Colon (tissue), 2 donors: ENCODE data around the gene CDH22.

Source experiments
- FAIRE-seq: peaks from 2 replicates; lab custom pipeline; 2012; peaks lifted over from hg19 to GRCh38; lab: Jason Lieb, UNC
- donor health status: control.
- donor health status: control.

CDH22 gene

DNA sequence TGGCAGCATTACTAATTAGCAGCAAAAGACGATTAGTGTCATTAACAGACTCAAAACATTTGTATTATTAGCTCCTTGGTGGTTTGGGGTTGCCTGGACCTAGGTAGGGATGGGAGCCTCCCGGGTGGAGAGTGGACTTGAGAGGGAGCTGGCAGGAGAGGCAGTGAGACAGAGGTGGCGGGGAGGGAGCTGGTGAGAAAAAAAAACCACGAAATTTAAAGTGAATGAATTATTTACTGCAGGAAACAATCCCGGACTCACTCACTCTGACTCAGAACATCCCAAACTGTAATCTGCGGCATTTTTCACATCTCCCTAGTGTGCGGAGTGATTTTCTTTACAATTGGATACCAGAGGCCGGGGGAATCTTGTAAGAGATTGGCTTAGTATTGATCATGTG is 14.3 kb upstream of the CDH22 start:
- FAIRE-seq: no peak

DNA sequence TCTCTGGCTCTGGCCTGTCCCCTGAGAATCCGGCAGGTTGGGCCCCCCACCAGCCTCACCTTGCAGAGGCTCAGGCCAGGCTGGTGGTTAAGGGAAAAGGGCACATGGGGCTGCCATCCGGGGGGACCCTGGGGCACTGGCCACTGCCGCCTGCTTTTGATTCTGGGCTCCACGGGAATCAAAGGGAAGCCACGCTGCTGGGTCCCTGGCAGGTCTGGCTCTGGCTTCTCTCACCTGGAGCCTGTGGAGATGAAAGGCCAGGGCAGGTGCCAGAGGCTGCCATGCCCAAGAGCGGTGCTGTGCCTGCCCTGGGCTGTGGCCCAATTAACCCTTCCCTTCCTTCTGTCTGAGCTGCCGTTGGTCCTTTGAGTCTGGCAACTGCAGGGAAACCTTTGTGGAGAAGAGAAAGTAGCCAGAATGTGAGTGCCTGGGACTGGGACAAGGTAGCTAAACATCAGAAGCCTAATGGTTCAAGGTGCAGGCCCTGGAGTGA is 9.4 kb upstream of the CDH22 start:
- FAIRE-seq: no peak

DNA sequence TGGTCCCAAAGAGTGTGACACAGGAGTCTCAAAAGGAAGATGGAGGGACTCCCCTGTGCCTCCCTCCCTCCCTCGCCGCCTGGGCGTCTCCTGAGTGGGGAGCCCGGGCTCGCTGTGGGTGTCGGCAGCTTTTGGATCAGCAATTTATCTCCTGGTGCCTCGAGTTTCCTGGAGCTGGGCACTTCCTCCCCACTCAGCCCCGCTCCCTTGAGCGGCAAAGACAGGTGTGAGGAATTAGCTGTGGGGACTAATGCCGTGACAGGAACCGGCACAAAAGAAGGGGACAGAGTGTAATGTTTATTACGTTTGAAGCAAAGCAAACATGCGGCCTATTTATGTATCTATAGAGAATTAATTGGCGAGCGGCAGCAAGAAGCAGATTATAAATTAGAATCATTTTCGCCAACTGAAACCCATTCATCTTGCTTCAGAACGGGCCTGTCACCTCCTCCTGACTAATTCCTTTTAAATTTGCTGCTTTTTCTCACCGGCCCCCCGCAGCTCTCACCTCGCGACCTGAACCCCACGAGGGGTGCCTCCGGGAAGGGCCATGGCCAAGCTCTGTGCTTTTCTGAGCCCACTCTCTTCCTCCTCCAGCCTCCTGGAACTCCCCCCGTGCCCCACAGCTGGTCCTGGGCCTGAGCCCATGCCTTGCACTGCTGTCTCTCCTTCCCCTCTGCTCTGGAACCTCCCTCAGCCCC is 8.8 kb upstream of the CDH22 start:
- no peak for FAIRE-seq

DNA sequence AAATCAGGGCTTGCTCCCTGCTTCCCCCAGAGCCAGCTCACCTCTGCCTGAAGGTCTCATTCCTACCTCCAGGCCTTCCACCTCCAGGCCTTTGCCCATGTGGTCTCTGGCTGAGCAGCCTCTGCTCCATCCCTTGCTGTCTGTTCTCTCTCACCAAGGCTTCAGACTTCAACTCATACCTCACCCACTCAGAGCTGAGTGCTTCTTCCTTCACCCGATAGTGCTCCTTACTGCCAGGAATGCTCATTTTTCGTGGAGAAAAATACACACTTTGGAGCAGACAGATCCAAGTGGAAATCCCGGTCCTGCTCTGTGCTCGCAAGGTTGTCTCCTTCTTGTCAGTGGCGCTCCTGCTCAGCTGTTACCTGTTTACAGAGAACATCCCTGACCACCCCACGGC is 7.0 kb upstream of the CDH22 start:
- no peak for FAIRE-seq

DNA sequence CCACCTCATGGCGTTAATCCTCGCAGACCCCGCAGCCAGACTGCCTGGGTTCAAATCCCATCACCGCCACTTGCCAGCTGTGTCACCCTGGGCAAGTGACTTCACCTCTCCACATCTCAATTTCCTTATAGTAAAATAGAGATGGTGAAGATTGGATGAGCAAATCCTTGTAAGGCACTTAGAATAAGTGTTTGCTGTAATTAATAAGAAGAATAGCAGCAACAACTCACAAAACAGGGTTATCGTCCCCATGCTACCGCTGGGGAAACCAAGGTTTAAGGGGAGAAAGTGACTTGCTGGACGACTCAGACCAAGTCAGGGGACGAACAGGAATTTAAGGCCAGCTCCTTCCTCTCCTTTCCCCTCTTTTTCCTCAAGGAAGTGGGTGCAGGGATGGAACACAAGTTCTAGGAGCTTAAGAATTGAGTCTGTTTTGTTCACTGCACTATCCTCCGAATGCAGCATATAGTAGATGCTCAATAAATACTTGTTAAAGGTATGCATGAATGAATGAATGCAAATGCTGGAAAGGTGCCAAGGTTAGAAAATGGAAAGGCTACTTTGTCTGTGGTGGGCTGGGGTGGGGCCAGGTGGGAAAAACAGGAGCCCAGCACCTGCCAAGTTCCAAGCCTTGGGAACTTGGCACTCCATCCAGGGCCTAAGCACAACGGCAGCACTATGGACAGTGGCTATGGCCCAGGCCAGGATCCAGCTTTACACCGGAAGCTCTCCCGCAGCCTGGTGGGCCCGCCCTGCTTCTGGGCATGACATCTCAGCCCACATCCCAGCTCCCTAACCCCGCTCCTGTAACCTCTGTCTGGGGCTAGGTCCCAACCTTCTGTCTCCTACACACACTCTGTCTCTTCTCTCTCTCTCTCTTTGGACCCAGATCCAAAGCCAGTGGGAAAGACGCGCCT is 4.9 kb upstream of the CDH22 start:
- FAIRE-seq: no peak

DNA sequence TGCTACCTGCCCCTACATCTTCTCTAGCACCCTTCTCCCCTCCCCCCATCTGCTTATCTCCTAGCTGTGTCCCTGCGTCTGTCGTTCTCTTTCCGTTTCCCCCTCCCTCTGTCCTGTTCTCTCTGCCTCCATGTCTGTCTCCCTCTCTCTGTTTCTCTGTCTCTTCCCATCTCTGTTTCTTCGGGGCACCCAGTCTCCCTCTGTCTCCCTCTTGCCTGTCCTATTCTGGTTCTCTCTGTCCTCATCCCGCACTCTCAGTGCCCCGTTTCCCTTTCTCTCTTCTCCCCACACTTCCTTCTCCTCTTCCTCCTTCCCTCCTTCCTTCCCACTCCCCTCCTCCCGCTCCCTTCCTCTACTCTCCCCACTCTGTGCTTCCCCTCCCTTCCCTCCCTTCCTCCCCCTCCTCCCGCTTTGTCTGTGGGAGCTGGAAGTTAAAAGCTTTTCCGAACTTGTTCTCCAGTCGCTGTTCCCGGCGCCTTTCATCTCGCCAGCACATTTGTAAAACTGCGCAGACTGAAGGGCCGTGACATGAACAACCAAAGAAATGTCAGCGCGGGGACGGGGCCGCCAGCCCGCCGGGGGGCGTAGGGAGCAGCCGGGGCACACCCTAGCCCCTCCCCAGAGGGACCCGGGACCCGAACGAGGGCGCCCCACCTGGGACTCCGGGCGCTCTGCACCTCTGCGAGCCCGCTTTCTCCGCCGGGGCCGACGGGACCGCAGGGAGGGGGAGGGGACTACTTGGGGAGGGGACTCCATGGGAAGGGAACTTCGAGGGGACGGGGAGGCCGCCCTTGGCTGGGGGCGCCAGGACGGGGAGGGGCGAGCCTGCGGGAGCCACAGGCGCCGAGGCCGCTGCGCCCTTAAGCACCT is 4.0 kb upstream of the CDH22 start:
- FAIRE-seq: no peak

DNA sequence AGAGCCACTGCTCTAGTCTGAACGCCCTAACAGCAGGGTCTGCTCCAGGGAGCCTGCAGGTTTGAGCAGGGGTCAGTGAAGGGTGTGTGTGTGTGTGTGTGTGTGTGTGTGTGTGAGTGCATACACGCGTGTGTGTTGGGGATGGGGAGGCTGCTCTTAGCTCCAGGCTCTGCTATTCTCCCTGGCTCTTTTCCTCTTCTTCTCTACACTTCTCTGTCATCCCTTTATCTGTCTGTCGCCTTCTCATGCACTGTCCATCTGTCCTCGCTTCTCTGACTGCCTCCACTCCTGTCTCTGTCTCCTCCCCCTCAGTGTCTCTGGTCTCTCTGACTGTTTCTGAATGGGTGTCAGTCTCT is 3.4 kb upstream of the CDH22 start:
- FAIRE-seq: no peak

DNA sequence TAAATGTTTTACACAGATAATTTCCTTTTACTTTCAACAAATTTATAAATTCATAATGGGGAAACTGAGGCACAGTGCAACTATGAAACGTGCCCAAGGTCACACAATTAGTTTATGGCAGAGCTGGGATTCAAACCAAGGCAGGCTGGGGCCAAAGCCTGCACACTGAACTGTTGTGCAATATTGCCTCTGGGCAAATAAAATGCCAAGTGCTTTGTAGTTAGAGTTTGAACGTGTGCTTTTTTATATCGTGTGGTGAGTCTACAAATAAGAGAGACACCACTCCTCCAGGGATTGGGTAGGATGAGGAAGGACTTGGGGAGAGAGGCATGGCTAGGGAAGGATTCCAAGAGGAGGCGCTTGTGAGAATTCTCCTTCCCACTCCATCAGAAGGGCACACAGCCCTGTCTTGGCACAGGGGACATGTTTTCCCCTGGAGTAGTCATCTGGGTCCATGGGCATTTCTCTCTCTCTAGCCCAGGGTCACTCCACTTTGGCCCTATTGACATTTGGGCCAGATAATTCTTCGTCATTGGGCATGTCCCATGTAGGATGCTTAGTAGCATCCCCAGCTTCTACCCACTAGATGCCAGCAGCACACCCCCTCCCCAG is 2.8 kb upstream of the CDH22 start:
- no peak for FAIRE-seq

DNA sequence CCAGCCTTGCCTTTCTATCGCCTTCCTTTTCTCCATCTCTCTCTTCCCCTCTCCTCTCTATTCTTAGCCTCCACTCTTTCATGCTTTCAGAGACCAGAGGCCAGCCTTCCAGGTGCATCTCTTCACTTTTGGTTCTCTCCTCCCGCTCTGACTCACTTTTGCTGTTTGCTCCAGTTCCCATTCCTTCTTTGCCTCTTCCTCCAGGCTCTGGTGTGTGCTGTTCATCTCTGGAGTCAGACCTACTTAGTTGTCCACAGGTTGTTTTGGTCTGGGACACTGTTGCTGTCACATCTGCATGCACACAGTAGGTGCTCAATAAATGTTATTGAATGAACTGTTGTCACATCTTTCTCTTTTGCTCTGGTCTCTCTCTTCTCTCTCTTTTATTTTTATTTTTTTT is 1.6 kb upstream of the CDH22 start:
- no peak for FAIRE-seq

DNA sequence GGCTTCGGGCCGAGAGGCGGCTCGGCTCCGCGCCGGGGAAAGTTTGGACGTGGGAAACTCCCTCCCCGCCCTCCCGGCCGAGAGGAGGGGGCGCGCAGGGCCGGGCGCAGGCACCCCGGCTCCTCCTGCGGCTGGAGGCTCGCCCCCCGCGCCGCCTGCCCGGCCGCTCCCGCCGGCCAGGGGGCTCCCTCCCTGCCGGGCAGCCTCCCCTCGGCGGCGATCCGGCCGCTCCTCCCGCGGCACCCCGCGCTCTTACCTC is 370 bp downstream of the CDH22 start:
- FAIRE-seq: no peak

DNA sequence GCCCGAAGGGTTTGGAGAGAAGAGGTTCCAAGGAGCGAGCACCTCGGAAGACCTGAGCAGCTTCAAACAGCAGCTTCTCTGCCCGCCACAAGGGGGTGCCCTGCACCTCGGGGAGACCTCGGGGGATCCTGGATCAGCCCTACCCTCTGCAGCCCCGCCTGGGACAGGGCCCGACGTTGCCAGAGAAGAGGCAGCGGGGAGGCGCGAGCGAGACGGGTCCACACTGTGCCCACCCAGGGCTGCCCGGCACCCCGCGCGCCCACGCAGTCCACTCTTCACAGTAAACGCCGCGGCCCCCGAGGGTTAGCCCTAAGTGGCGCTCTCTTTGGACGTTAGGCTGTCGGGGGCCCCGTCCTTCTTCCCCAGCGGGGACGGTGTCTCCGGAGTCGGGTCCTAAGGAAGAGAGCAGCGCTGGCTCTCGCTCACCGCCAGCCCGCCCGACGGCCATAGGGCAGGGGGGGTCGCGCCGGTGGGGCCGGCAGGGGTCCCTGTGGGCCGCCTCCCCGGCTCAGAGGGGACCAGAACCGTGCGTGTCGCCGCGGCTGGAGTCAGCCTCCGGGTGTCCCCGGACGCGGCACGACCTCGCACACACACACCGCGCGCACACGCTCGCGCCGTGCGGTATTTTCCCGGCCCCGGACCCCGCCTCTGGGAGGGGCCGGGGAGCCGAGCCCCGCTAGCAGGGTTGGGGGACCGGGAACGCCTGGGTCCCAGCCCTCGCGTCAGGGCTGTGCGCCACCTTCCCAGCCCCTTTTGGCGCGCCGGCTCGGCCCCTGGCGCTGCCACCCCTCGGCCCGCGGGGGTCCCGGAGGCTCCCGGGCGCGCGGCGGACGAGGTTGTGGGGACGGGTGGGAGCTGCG is 929 bp downstream of the CDH22 start:
- FAIRE-seq: no peak

DNA sequence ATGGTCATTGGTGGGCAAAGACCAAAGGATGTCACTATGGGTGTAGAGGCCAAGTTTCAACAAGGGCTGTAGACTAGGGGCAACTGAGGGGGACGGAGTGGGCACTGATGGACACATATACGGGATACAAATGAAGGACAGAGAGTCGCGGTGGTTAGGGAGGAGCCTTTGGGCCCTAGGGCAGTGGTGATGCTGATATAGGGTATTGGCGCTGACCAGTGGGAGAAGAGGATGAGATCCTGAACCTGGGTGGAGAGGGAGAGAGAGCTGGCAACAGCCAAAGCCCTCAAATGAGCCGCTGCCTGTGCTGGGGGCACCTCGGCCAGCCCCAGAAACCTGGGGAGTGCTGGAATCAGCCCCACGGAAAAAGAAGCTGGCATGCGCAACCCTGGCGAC is 1.6 kb downstream of the CDH22 start:
- no peak for FAIRE-seq

DNA sequence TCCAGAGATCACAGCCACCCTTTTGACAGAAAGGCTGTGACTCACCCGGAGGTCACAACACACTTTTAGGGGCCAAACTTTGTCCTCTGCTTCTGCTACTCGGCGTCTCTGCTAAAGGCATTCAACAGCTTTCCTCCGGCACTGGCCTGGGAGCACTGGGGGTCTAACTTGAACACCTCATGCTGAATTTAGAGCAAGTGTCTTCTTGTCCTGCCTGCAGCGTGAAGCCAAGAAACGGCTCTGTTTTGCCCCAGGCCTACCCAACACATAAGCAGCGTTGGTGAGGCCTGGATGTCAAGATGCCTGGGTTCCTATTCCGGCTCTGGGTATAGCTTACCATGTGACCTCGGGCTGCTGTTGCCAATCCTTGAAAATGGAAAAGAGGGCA is 2.3 kb downstream of the CDH22 start:
- FAIRE-seq: no peak

DNA sequence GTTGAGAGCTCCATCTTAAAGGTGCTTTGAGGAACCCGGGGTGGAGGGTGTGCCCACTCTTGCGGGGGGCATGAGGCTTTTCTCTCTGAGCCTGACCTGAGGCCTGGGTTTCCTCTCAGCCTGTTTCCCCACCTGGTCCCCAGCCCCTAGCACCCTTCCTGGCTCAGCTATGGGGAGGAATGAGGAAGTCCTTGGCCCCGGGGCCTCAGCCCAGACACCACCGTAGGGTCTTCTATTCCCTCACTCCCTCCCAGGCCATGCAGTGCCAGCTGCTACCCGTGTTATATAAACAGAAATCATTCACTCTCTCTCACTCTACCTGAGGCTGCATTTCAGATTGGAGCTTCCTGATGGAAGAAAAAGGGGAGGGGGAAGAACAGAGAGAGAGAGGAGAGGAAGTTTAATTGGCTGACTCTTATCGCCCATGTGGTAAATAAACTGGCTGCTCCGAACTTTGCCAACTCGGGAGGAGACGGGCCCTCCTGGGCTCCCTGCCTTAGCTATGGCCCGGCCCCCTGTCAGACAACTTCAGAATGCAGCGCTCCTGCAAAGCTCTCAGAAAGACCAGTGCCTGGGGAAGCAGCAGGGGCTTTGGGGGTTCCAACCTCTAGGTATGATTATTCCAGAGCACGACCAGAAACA is 2.8 kb downstream of the CDH22 start:
- no peak for FAIRE-seq

DNA sequence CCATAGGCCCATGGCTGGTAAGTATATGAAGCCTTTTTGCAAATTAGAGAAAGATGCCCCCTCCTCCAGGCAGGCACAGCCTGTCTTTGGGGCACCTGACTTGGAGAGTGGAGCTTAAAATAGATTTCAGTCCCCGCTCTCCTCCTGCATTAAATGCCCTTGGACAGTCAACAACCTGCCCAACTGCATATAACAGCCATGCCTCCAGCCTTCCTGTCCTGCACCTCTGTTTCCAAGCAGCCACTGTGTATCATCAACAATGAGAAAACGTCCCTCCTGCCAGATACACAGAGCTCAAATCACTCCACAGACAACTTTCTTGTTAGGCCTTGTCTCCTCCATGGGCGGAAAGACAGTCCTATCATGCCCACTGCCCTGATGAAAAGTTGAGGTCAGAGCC is 3.4 kb downstream of the CDH22 start:
- FAIRE-seq: no peak

DNA sequence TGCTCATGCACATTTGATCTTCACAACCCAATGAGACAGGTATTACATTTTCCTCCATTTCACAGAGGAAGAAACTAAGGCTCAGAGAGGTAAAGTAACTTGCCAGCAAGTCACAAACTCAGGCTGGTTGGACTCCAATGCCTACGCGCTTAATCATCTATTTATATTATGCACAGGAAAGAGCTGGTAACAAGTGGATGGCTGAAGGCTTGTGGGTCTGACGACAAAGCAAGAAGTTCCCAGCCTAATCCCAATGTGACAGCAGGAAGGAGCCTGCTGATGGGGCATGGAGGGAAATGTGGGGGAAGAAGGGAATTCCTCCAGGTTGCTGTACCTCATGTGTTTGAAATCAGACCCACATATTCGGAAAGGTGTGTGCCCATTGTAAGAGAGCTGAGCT is 3.9 kb downstream of the CDH22 start:
- FAIRE-seq: no peak

DNA sequence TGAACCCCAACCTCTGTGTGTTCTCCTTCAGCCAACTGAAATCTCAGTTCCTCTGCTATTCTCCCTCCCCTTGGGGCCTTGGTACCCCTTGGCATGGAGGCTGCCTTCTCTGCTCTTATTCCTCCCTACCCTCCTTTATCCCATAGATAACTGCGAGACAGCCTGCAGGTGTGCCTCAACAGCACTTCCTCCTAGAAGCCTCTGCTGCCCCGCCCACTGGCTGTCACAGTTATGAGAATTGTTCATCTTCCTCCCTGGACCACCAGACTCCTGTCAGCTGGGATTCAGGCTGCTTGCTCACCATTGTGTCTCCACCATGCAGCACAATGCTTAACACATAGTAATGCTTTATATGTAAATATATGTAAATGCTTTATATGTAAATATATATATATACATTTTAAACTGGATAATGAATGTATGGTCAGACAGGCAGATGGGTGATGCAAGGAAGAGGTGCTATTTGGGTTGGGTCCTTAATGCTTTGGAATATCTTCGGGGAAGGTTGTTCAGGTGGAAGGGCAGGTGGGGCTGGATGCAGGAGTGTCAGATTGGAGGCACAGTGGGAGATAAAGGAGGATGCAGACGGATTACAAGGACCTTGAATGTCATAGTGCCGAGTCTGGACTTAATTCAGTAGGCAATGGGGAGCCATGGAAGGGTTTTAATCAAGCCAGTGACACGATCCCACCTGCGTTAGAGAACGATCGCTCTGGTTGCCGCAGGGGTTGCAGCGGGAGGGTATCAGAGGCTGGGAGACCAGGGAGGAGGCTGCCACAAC is 4.9 kb downstream of the CDH22 start:
- no peak for FAIRE-seq

DNA sequence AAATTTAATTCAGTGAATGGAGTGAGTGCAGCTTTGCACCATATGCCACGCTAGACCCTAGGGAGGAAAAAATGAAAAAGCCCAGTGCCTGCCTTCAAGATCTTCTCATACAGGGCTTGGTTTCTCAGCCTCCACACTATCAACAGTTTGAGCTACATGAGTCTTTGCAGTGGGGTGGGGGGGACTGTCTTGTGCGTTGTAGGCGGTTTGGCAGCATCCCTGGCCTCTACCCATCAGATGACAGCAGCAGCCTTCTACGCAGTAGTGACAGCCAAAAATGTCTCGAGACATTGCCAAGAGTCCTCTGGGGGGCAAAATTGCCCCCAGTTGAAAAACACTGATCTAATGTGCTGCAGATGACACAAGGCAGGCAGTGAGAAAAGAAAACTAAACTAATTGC is 6.2 kb downstream of the CDH22 start:
- FAIRE-seq: no peak

DNA sequence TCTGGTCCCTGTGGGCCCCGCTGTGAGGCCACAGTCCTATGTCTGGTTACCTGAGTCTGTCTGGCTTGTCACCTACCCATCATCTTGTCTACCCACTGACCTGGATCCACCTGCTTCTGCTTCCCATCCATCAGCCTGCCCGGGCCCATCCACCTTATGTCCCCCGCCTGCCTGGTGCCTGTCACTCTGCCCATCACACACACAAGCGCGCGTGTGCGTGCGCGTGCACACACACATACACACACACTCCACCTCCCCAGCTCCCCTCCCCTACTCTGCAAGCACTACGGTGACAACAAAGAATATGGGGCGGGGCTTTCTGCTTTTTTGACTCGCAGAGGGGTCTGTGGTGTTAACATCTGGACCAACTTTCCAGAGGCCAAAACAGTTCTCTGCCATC is 8.0 kb downstream of the CDH22 start:
- no peak for FAIRE-seq

DNA sequence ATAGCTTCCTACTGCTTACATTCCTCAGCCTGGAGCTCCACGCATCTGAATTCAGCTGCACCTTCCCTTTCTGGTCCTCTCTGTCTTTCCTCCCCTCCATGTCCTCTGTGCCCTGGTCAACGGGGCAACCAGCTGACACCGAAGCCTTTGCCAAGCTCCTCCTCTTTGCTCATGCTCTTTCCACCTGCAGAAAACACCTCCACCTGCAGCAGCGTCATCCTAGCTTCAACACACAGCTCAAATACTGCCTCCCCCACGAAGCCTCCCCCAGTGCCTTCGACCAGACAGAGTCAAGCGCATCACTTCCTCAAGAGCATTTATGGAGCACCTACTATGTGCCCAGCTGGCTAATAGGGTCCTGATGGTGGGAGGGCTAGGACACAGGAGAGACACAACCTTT is 9.2 kb downstream of the CDH22 start:
- FAIRE-seq: no peak
